HAP-1 (cell line): ENCODE measurements around the gene DTNB.

Experiments
- DNase-seq, 2 experiments: peaks; one replicate each; pipeline ENCODE4 v3.0.0-alpha.2; 2016 to 2020; ENCODE audit warnings: low spot score in 2 of 2
- H3K27me3 ChIP-seq: fragments of 250-450 bp; sonication (Bioruptor Pico); 2 replicates; pipeline ENCODE4 v1.5.1; 2020; ENCODE audit warnings: low read depth, mild to moderate bottlenecking, moderate library complexity
- H3K36me3 ChIP-seq: fragments of 250-450 bp; sonication (Bioruptor Pico); replicated peaks from 2 replicates; pipeline ENCODE4 v1.5.1; 2020; ENCODE audit warnings: mild to moderate bottlenecking
- H3K4me1 ChIP-seq: fragments of 250-450 bp; sonication (Bioruptor Pico); 2 replicates; pipeline ENCODE4 v1.5.1; 2020; ENCODE audit warnings: mild to moderate bottlenecking
- H3K4me3 ChIP-seq: fragments of 250-450 bp; sonication (Bioruptor Pico); 2 replicates; pipeline ENCODE4 v1.5.1; 2020; ENCODE audit warnings: mild to moderate bottlenecking, moderate library complexity
- H3K9me3 ChIP-seq: fragments of 250-450 bp; sonication (Bioruptor Pico); 2 replicates; pipeline ENCODE4 v1.5.1; 2020; ENCODE audit warnings: mild to moderate bottlenecking, moderate library complexity
- in situ Hi-C: fragments of 300-500 bp; cut with MboI; formaldehyde crosslinking; loops from 3 replicates; pipeline ENCODE4 v1.14.3; 2020; ENCODE audit warnings: low sequenced_read_pairs, inconsistent platforms, mixed read lengths

Gene DTNB

DNA sequence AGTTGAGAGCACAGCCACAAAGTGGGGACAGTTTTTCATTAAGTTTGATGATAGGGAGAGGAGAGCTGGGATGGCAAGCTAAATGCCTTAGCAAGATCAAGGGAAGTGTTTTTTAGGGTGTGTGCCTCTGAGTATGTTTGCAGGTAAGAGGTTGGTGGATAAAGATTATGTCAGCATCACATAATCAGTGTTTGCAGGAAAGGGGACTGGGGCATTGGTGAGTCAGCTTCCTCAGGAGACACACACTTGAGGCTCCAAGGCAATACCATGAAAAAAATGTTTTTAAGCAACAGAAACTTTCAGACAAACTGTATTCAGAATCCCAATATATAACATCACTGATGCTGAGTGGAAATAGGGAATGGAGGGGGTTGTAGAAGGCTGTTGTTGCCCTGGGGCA is 25.4 kb upstream of the DTNB start:
- no peak for DNase-seq
- Histone ChIP-seq H3K27me3 (0 out of 2 replicates have a peak, but pooled peaks cover 5% of the 10 kb centered on the region), H3K4me3 (no peak overlapping the region), H3K36me3 (no peaks in the 10 kb centered on the region), H3K4me1 (no peaks in the 10 kb centered on the region), H3K9me3 (no peaks in the 10 kb centered on the region)
- in situ Hi-C loops: no loop called here

DNA sequence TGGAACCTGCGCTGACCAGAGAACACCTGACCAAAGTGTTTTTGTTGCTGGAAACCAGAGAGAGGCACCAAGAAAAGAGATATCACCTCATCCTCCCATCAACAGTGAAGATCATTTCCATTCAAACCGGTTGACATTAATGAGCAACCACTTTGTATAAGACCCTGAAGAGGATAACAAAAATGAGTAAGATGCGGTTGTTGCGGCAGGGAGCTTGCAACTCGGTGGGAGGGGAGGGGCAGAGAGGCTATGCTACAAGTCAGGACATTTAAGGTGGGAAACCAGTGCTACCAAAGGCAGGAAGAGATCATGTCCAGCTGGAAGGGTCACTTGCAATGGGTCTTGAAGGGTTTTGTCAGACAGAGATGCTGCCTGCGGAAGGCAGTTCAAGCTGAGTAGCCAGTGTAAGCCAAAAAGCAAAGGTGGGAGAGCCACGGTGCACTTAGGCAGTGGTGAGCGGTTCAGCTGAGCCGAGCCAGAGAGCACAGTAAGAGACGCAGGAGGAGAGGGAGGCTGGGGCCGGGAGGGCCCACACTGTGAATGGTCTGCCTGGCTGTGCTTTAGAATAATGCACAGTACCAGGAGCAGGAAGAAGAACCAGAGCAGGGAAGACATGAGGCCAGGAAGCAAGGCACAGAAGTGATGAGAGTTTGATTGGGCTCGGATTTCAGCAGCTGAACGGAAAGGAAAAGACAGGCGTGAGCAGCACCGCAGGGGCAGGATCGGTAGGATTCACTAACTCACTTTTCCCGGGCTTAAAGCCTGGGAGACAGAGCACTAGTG is 24.4 kb upstream of the DTNB start:
- H3K36me3 ChIP-seq: no peaks in the 10 kb centered on the region
- H3K4me1 ChIP-seq: no peaks in the 10 kb centered on the region
- 0 out of 2 replicates have a peak, but pooled peaks cover 5% of the 10 kb centered on the region for H3K27me3 ChIP-seq
- no peaks in the 10 kb centered on the region for H3K9me3 ChIP-seq
- DNase-seq: no peak
- in situ Hi-C loops: no loop called here
- no peak overlapping the region for H3K4me3 ChIP-seq

- in situ Hi-C loops: no loop called here
- no peaks in the 10 kb centered on the region for H3K36me3 ChIP-seq
These were observed 19.5 kb upstream of the DTNB start for GRCh38 chr2:25692737-25693445.

GRCh38 chr2:25692143-25692542 is 18.8 kb upstream of the DTNB start:
- no peak for DNase-seq
- in situ Hi-C loops: no loop called here
- H3K36me3 ChIP-seq: no peaks in the 10 kb centered on the region
- H3K9me3 ChIP-seq: no peaks in the 10 kb centered on the region
- H3K27me3 ChIP-seq: no peaks in the 10 kb centered on the region
- no peaks in the 10 kb centered on the region for H3K4me1 ChIP-seq
- no peak overlapping the region for H3K4me3 ChIP-seq

More at GRCh38 chr2:25692737-25693445, 19.5 kb upstream of the DTNB start:
- Histone ChIP-seq H3K4me1 (no peaks in the 10 kb centered on the region), H3K27me3 (no peaks in the 10 kb centered on the region), H3K9me3 (no peaks in the 10 kb centered on the region), H3K4me3 (no peak overlapping the region)
- no peak for DNase-seq

- Histone ChIP-seq H3K4me1 (no peaks in the 10 kb centered on the region), H3K4me3 (no peak overlapping the region), H3K27me3 (no peaks in the 10 kb centered on the region), H3K36me3 (no peaks in the 10 kb centered on the region), H3K9me3 (no peaks in the 10 kb centered on the region)
- no peak for DNase-seq
- in situ Hi-C loops: no loop called here
These were observed 16.7 kb upstream of the DTNB start for GRCh38 chr2:25690058-25690457.

DNA sequence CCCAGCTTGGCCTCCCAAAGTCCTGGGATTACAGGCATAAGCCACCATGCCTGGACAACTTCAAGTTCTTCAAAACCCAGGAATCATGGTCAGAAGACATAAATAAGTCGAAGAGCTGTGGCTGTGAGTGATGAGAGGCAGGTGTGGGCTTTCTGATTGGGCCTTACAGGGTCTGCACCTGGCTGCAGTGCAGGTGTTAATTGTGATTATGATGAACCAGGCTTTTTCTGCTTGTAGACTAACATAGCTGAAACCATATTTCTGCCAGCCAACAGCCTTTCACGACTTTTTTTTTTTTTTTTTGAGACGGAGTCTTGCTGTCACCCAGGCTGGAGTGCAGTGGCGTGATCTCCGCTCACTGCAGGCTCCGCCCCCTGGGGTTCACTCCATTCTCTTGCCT is 14.9 kb upstream of the DTNB start:
- H3K9me3 ChIP-seq: no peaks in the 10 kb centered on the region
- H3K27me3 ChIP-seq: no peaks in the 10 kb centered on the region
- H3K4me1 ChIP-seq: peaks cover 6% of the 10 kb centered on the region; the same call in 1 of the 2 replicates
- DNase-seq: no peak
- in situ Hi-C loops: no loop called here
- H3K36me3 ChIP-seq: no peaks in the 10 kb centered on the region
- H3K4me3 ChIP-seq: no peak overlapping the region

DNA sequence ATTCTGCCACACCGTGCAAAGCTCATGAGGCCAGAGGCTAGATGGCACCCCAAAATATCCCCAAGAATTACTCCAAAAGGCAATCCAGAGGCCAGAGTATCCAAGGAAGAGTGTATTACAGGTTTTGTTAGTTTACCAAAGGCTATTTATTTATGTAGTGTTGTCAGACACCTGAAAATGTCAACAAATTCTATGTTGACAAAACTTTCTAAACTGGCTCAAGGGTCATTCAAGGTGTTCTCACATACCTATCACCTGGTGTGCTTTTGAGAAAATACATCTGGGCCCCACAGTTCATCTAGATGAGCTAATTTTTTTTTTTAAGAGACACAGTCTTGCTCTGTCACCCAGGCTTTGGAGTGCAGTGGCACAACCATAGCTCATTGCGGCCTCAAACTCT is 12.4 kb upstream of the DTNB start:
- Histone ChIP-seq H3K9me3 (no peaks in the 10 kb centered on the region), H3K4me1 (peaks cover 6% of the 10 kb centered on the region; the same call in 1 of the 2 replicates), H3K27me3 (no peaks in the 10 kb centered on the region), H3K36me3 (no peaks in the 10 kb centered on the region), H3K4me3 (no peak overlapping the region)
- no peak for DNase-seq
- in situ Hi-C loops: no loop called here

DNA sequence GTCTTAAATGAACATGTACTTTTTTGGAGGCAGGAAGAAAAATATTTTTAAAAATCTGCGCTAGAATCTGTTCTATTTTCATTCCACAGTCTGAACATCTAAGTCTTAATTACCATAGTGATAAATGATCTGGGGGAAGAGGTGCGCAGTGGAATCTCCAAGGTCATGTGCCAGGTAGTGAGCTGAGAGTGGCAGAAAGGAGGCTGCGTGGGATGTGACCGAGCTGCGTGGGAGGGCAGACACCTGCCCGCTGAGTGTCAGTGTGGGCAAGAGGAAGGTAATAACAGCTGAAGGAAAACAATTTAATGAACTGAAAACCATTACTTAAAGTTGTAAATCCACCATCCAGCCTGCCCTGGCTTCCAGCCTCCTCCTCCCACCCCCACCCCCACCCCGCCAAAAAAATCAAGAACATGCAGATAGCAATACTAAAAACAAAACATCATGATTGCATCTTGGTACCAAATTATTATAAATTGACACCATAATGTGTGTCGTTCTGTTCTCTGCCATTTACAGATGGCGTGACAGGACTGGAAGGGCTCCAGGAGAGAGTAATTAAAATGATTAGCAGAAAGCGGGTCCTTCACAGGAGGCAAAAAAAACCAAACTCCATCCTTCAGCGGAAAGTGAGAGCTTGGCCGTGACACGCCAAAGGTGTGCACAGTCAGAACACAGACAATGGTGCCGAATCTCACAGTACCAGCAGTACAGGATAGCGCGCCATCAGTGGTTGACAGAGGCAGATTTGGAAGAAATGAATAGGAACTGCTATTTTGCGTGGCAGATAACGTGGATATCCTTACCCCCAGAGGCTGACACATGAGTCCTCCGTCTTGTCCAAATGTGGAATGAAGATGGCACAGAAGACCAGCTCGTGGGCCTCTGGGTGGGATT is 11.4 kb upstream of the DTNB start:
- no peak for DNase-seq
- in situ Hi-C loops: no loop called here

DNA sequence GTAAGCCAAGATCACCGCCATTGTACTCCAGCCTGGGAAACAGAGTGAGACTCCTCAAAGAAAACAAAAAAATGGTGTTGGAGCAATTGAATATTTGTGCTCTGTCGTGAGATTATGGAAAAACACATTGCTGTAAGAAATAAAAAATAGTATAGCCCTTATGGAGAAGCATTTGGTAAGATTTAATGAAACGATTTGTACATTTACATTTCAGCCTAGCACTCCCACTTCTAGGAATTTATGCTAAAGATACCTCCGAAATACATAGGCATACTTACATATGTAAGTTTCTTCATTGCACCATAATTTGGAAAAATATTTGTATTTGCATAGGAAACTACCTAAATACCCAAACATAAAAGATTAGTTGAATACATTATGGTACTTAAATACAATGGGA is 8.7 kb upstream of the DTNB start:
- H3K27me3 ChIP-seq: no peaks in the 10 kb centered on the region
- DNase-seq: no peak
- peaks cover 6% of the 10 kb centered on the region; the same call in 1 of the 2 replicates for H3K4me1 ChIP-seq
- H3K9me3 ChIP-seq: no peaks in the 10 kb centered on the region
- H3K36me3 ChIP-seq: no peaks in the 10 kb centered on the region
- H3K4me3 ChIP-seq: no peak overlapping the region
- in situ Hi-C loops: no loop called here

More for the DNA sequence above, 11.4 kb upstream of the DTNB start:
- Histone ChIP-seq H3K36me3 (no peaks in the 10 kb centered on the region), H3K4me1 (peaks cover 6% of the 10 kb centered on the region; the same call in 1 of the 2 replicates), H3K4me3 (no peak overlapping the region), H3K27me3 (no peaks in the 10 kb centered on the region), H3K9me3 (no peaks in the 10 kb centered on the region)

DNA sequence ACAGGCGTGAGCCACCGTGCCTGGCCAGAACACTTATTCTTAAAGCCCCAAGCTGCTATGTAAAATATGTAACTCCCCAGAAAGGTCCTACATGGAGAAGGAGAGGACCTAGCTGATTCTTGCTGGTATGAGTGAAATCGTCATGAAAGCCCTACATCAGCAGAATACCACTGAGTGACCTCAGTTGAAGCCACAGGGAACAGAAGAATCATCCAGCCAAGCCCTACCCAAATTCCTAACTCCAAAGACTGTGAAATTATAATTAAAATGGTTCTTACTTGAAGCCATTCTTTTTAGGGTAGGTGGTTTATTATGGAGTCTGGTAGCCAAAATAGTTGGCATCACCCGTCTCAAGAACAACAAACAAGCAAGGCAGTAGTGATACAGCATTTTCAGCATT is 4.5 kb upstream of the DTNB start:
- no peak overlapping the region for H3K4me3 ChIP-seq
- no peaks in the 10 kb centered on the region for H3K27me3 ChIP-seq
- no peaks in the 10 kb centered on the region for H3K36me3 ChIP-seq
- in situ Hi-C loops: no loop called here
- H3K4me1 ChIP-seq: peaks cover 3% of the 10 kb centered on the region; the same call in 1 of the 2 replicates
- H3K9me3 ChIP-seq: no peaks in the 10 kb centered on the region
- DNase-seq: no peak

DNA sequence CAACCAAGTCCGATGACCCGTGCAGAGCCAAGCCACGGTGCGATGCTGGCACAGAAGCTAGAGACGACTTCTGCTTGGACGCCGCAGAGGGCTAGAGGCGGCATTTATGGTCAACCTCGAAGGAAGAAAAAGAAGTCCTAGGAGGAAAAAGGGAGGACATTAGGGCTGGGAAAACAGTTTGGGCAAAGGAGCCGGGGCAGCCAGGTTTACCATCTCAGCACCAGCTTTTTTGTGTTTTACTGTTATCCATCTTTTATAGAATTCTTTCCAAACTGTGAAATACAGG is 643 bp upstream of the DTNB start:
- no peak for DNase-seq
- in situ Hi-C loops: no loop called here
- H3K4me1 ChIP-seq: peaks cover 11% of the 10 kb centered on the region
- no peaks in the 10 kb centered on the region for H3K9me3 ChIP-seq
- peak overlapping the region; percentile 22; the same call in 1 of the 2 replicates for H3K4me3 ChIP-seq
- no peaks in the 10 kb centered on the region for H3K36me3 ChIP-seq
- no peaks in the 10 kb centered on the region for H3K27me3 ChIP-seq

GRCh38 chr2:25672494-25673299 is 680 bp downstream of the DTNB start:
- Histone ChIP-seq H3K4me3 (peak overlapping the region; percentile 55), H3K27me3 (no peaks in the 10 kb centered on the region), H3K36me3 (no peaks in the 10 kb centered on the region), H3K4me1 (peaks cover 11% of the 10 kb centered on the region), H3K9me3 (no peaks in the 10 kb centered on the region)
- peak; percentile 52 to 74 for DNase-seq
- in situ Hi-C loops: no loop called here

DNA sequence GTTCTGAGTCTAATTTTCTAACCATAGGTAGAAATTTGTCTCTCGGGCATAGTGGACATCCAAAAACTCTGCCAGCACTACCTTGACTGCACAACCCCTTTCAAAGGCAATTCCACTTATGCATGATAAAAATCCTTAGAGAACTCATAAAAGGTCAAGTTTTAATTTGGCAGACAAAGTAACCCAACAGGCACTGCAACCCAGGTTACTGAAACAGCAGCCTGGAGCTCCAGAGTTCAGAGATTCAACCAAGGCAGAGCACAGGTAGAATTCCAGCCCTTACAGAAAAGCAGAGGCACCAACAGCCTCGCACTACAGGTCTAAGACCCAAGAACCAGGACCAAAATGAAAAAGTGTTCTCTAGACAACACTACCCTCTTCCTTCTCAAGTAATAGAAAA is 1.8 kb downstream of the DTNB start:
- in situ Hi-C loops: no loop called here
- Histone ChIP-seq H3K4me1 (peaks cover 11% of the 10 kb centered on the region), H3K27me3 (no peaks in the 10 kb centered on the region), H3K36me3 (no peaks in the 10 kb centered on the region), H3K4me3 (no peak overlapping the region), H3K9me3 (no peaks in the 10 kb centered on the region)
- no peak for DNase-seq
